GM19351 (cell line): ENCODE results near the gene SUSD6.
"Not testable (repeated sequence)": the region's sequence is repeated elsewhere in the genome, so short reads cannot be mapped to it uniquely, and the experiment has no call there.

Experiments
- ATAC-seq: cut with Tn5 transposase; IDR thresholded peaks from one replicate; pipeline ENCODE4 v1.9.1; 2021; ENCODE audit warnings: mild to moderate bottlenecking, moderate library complexity; ENCODE audit not compliant: unreplicated experiment

SUSD6 gene

GRCh38 chr14:69693801-69694729 lies 82.7 kb downstream of the SUSD6 start:
- no peak for ATAC-seq

GRCh38 chr14:69694730-69695281 lies 83.4 kb downstream of the SUSD6 start:
- ATAC-seq = no peak

- no peak for ATAC-seq
Measured at GRCh38 chr14:69695322-69696203, 84.2 kb downstream of the SUSD6 start.

DNA sequence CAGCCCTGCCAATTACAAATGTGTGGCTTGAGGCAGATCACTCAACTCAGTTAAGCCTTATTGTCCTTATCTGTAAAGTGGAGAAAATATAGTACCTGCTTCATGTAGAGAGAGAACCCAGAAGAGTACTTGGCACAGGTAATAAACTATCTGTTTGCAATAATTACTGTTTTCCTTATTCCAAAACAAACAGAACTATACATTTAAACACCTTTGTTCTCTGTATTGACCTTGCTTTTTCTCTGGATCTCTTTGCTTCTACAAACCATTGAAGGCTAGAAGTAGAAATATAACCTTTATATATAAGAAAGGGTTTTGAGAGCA lies 84.8 kb downstream of the SUSD6 start:
- ATAC-seq = no peak

DNA sequence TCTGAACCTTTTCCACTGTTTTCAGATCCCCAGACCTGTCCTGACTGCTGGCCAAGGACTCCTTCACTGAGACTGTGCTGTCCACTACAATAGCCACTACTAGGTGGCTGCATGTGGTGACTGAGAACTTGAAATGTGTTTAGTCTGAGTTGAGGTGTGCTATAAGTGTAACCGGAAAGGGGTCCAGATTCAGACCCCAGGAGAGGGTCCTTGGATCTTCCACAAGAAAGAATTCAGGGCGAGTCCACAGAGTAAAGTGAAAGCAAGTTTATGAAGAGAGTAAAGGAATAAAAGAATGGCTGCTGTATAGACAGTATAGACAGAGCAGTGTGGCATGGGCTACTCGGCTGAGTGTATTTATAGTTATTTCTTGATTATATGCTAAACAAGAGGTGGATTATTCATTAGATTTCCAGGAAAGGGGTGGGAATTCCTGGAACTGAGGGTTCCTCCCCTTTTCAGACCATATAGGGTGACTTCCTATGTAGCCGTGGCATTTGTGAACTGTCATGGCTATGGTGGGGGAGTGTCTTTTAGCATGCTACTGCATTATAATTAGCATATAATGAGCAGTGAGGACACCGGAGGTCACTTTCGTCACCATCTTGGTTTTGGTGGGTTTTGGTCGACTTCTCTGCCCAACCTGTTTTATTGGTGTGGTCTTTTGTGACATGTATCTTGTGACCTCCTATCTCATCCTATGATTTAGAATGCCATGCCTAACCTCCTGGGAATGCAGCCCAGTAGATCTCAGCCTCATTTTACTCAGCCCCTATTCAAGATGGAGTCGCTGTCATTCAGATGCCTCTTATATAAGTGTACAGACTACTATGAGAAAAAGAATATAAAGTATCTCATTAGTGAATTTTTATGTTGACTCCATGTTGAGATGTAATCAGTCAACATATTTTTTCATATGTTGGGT lies 85.5 kb downstream of the SUSD6 start:
- ATAC-seq = no peak

GRCh38 chr14:69698572-69698971 lies 87.2 kb downstream of the SUSD6 start:
- ATAC-seq = no peak

GRCh38 chr14:69699243-69699642 lies 87.8 kb downstream of the SUSD6 start:
- not testable (repeated sequence) for ATAC-seq

DNA sequence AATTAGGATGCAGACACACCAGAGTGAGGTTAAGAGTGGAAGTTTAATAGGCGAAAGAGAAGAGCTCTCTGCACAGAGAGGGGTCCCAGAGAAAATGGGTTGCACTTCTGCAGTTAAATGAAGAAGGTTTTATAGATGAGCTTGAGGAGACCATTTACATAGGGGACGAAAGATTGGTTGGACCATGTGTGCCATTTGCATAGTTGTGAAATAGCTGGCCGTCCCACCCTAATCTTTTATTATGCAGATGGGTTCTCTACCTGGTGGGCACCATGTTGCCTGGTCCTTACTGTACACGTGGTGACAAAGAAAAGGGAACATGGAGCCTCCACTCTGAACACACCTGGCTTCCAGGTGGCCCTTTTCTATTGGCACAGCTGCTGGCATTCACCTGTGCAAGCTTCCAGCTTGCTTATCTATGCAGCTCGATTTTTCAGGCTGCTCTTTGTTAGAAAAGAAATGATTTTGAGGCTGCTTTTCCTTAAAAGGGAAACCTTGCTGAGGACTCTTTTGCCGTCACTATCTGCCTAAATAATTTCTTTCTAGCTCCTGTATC lies 88.4 kb downstream of the SUSD6 start:
- no peak for ATAC-seq

DNA sequence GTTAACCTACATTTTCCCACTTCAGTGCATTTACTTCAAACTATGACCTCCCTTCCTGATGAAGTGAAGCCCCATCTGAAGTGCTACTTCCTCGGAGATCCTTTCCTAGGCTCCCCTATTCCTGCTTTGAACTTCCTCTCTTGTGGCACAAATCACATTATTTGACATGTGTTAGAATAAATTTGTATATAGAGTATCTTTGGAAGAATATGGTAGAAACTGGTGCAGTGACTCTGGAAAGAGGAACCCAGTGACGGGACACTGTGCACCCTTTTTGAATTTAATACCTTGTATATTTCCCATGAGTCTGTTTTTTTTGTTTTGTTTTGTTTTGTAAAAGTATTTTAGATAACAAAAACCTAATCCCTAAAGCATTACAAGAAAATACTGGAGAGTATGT lies 89.2 kb downstream of the SUSD6 start:
- ATAC-seq = no peak

GRCh38 chr14:69701291-69701690 lies 89.9 kb downstream of the SUSD6 start:
- no peak for ATAC-seq

DNA sequence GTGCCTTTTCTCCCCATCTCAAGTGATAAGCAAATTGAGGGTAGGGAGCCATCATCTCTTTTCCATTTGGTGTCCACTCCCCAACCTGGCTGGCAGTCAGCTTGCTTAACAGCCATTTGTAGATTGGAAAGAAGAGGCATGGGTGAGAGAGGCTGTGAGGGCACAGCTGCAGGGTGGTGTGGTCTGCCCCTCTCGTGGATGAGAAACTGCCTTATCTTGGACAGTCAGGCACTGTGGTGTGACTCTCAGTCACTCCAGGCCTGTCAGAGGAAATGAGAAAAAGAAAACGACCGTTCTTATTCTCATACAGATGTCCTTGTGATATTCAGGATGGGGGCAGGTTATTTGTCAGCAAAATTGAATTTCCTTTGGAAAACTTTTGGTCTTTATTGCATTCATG lies 90.5 kb downstream of the SUSD6 start:
- ATAC-seq = no peak

GRCh38 chr14:69703047-69704039 lies 91.9 kb downstream of the SUSD6 start:
- no peak for ATAC-seq

DNA sequence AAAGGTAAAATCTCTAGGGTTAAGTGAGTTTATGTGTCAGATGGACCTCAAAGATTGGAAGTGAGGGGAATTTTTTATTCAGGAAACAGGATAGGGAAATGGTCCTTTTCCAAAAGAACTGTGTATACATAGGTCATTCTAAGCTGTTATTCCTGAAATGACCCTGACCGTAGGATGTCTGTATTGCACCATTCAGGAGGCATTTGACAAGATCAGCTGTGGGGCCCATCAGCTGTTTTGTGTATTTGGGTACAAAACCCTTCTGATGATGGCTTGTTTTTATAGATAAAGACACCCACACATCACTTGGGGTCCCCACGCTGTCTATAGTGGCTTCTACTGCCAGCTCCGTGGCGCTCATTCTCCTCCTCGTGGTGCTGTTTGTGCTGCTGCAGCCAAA lies 92.9 kb downstream of the SUSD6 start:
- ATAC-seq = no peak

GRCh38 chr14:69705706-69706105 lies 94.3 kb downstream of the SUSD6 start:
- no peak for ATAC-seq

DNA sequence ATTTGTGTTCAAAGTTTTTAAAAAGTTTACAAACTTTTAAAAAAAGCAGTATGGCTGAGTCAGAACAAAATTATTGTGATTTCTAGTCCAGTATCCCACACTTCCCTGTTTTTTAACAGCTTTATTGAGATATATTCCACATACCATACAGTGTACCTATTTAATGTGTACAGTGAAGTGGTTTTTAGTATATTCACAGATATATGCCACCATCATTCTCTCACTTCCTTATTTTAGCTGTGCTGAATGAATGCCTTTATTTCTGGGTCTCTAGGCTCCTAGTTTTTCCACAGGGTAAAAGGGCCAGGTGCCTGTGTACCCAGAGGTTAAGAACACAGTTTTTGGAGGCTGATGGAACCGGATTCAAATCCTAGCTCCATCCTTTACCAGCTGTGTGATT lies 96.7 kb downstream of the SUSD6 start:
- no peak for ATAC-seq

GRCh38 chr14:69708586-69709560 lies 97.5 kb downstream of the SUSD6 start:
- ATAC-seq = no peak

DNA sequence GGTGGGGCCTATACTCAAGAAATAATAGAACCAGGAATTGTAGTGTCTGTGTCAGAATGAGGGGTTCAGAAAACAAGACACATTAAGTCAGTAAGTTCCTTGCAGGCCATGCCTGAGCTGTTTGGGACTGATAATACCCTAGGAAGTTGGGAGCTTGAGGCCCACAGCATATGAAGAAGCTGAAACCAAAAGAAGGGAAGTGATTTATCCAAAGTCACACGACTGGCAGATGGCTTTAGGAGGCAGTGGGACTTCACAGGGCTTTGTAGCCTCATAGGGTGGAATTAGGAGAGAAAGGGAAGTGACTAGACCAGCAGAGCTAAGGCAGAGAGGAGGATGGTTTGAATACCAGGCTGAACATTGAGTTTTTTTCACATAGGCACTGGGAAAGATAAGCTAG lies 99.0 kb downstream of the SUSD6 start:
- ATAC-seq = no peak

DNA sequence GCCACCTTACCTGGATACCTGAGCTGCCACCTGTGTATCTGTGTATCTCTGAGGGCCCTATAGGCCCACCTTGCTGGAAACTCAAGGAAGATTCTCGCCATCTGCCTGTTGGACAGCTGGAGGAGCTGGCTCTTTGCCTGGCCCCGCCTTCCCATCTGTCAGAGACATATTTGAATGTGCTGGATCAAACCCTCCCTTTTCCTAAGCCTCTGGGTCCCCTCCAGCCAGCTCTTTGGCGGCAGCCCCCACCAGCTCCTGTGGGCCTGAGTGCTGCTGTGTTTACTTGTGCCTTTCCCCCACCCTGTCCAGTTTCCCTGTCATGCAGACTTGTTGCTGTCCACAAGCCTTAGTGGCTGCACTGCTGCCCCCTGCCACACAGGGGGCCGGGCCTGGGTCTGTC lies 99.7 kb downstream of the SUSD6 start:
- no peak for ATAC-seq
